ENCODE measurements around the gene C21orf58. TPM values are rescaled to one million over a fixed set of nuclear protein-coding genes. Genes with fewer than 3 reads are reported as not detected.
"Not testable (repeated sequence)": the region's sequence is repeated elsewhere in the genome, so short reads cannot be mapped to it uniquely, and the experiment has no call there.

Gene C21orf58
- total RNA-seq, 1 experiment from 2014 or later: 8.9 TPM

- DNase-seq (ENCODE audit: low read depth): peak; percentile 76
These were observed 861 bp upstream of the C21orf58 start for GRCh38 chr21:46324390-46325072.

GRCh38 chr21:46323227-46323709, 402 bp downstream of the C21orf58 start:
- DNase-seq (ENCODE audit: low read depth): no peak

GRCh38 chr21:46322351-46323226, 1.1 kb downstream of the C21orf58 start:
- peak; percentile 21 for DNase-seq (ENCODE audit: low read depth)

- no peak for DNase-seq (ENCODE audit: low read depth)
These were observed 3.3 kb downstream of the C21orf58 start for GRCh38 chr21:46320331-46320801.

- no peak for DNase-seq (ENCODE audit: low read depth)
These were observed 4.5 kb downstream of the C21orf58 start for GRCh38 chr21:46319186-46319585.

- DNase-seq (ENCODE audit: low read depth): no peak
These were observed 5.2 kb downstream of the C21orf58 start for GRCh38 chr21:46318464-46318845.

- no peak for DNase-seq (ENCODE audit: low read depth)
These were observed 5.8 kb downstream of the C21orf58 start for GRCh38 chr21:46317710-46318463.

- DNase-seq (ENCODE audit: low read depth): no peak
These were observed 6.9 kb downstream of the C21orf58 start for GRCh38 chr21:46316708-46317324.

GRCh38 chr21:46314441-46315020, 9.1 kb downstream of the C21orf58 start:
- no peak for DNase-seq (ENCODE audit: low read depth)

GRCh38 chr21:46312949-46313348, 10.7 kb downstream of the C21orf58 start:
- DNase-seq (ENCODE audit: low read depth): no peak

- no peak for DNase-seq (ENCODE audit: low read depth)
These were observed 12.1 kb downstream of the C21orf58 start for GRCh38 chr21:46311568-46311967.

GRCh38 chr21:46310260-46310659, 13.4 kb downstream of the C21orf58 start:
- not testable (repeated sequence) for DNase-seq (ENCODE audit: low read depth)

- no peak for DNase-seq (ENCODE audit: low read depth)
These were observed 15.2 kb downstream of the C21orf58 start for GRCh38 chr21:46308431-46308830.

- peak; percentile 77 for DNase-seq (ENCODE audit: low read depth)
These were observed 16.0 kb downstream of the C21orf58 start for GRCh38 chr21:46307625-46308024.

- no peak for DNase-seq (ENCODE audit: low read depth)
These were observed 18.7 kb downstream of the C21orf58 start for GRCh38 chr21:46304955-46305354.

- DNase-seq (ENCODE audit: low read depth): no peak
These were observed 19.2 kb downstream of the C21orf58 start for GRCh38 chr21:46304437-46304836.

GRCh38 chr21:46301759-46302158, 21.9 kb downstream of the C21orf58 start:
- no peak for DNase-seq (ENCODE audit: low read depth)

GRCh38 chr21:46299167-46299566, 24.5 kb downstream of the C21orf58 start:
- DNase-seq (ENCODE audit: low read depth): no peak

- DNase-seq (ENCODE audit: low read depth): peak; percentile 32
These were observed 26.1 kb downstream of the C21orf58 start for GRCh38 chr21:46297338-46298271.
